ENCODE measurements around the gene TIPIN. TPM values are rescaled to one million over a fixed set of nuclear protein-coding genes. Genes with fewer than 3 reads are reported as not detected.
A peak's percentile ranks its signal among the peaks of the same experiment; 100 is the strongest.

The TIPIN gene, protein sequence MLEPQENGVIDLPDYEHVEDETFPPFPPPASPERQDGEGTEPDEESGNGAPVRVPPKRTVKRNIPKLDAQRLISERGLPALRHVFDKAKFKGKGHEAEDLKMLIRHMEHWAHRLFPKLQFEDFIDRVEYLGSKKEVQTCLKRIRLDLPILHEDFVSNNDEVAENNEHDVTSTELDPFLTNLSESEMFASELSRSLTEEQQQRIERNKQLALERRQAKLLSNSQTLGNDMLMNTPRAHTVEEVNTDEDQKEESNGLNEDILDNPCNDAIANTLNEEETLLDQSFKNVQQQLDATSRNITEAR
- 4.6 TPM for total RNA-seq (2013)
- polyA plus RNA-seq (1 to 10 TPM; 1.4 to 4.0 (median 3.7) TPM), polyA minus RNA-seq (1.1 and 1.4 TPM in 2 replicates), total RNA-seq (1.4 to 4.3 (median 3.4) reads per million in 11 experiments)

- Mint-ChIP-seq H3K27me3 (ENCODE audit: low read depth in 3 of 3) (peaks cover 0 to 3% (median 1%) of the 10 kb centered on the region in 3 donors), H3K36me3 (peaks cover 8 to 10% of the 10 kb centered on the region in 2 donors), H3K4me3 (peak within 1 kb of the TSS; percentile 98 to 100), H3K9me3 (peaks cover 0 to 2% (median 0%) of the 10 kb centered on the region in 7 donors), H3K4me1 (peaks cover 22% of the 10 kb centered on the region), H3K27ac (peak within 1 kb of the TSS; percentile 91 to 96 (median 95))
- Histone ChIP-seq H3K9ac (ENCODE audit: insufficient read depth, low read length, poor library complexity, severe bottlenecking) (peak within 1 kb of the TSS; percentile 74), H3K4me1 (ENCODE audit: control insufficient read depth in 1 of 2, insufficient read depth in 2 of 2, low read length in 2 of 2) (peaks cover 12 to 17% of the 10 kb centered on the region in 2 donors), H3K79me2 (ENCODE audit: insufficient read depth, low read length) (peaks cover 30% of the 10 kb centered on the region), H3K4me3 (replicated peaks in 1 of 3; ENCODE audit: low read depth in 2 of 3, low read length in 3 of 3) (peak within 1 kb of the TSS; percentile 62 to 89 (median 70)), H3K27me3 (ENCODE audit: control insufficient read depth in 2 of 2, insufficient read depth in 2 of 2, low read length in 2 of 2) (no peaks in the 10 kb centered on the region), H4K20me1 (ENCODE audit: insufficient read depth, low read length) (no peaks in the 10 kb centered on the region), H3K27ac (ENCODE audit: low read depth in 1 of 2, low read length in 2 of 2) (peak within 1 kb of the TSS; percentile 64 to 79), H3K4me2 (replicated peaks; ENCODE audit: extremely low read depth, low read length, poor library complexity, severe bottlenecking) (peak within 1 kb of the TSS; percentile 96), H3K36me3 (replicated peaks in 1 of 2; ENCODE audit: control insufficient read depth in 1 of 2, insufficient read depth in 2 of 2, low read length in 2 of 2) (no peaks in the 10 kb centered on the region), H3K9me3 (replicated peaks in 1 of 2; ENCODE audit: control insufficient read depth in 1 of 2, insufficient read depth in 1 of 2, low read length in 2 of 2) (no peaks in the 10 kb centered on the region), H2AFZ (ENCODE audit: insufficient read depth, low read depth, low read length, poor library complexity, severe bottlenecking) (peak within 1 kb of the TSS; percentile 97)
- under 1% methylated on average over 32 of the region's 51 CpGs for WGBS (ENCODE audit: insufficient coverage)
- intact Hi-C loops (cut with micrococcal nuclease): loop anchor here (2.0 to 10.0 kb wide), 2 partner anchors 138 to 142 kb away; partner anchors contain the start of gene SNAPC5 (in 1 of the 2)
- TF ChIP-seq CTCF (IDR thresholded peaks at IDR 0.05): no peak
- DNase-seq: peak; percentile 93 to 94 (median 93)
Observed at GRCh38 chr15:66356359-66357236, at the start of gene TIPIN. TSS of gene TIPIN (minus strand) at chr15:66356685. CDS start at chr15:66352947, 3,738 bp downstream.

DNA sequence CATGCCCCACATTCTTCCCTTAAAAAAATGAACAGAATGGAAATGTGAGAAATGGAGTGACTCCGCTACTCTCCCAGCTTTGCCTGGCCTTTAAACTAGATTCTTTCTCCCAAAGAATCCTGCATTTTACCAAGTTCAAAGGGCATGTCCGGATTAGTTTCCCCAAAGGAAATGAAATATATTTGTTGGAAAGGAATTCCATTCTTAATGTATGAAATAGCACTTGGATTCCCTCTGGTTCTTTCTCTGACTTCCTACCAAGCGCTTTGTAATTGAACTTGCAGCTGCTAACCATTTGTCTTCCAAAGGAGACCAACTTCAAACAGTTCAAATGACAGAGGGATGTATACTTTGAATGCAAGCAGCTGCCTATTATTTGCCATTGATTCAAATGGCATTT is 49.1 kb upstream of the TIPIN start:
- H3K4me3 Mint-ChIP-seq: no peak overlapping the region
- intact Hi-C loops (cut with micrococcal nuclease): no loop called here

More for the DNA sequence above, 49.1 kb upstream of the TIPIN start:
- H3K27ac ChIP-seq (ENCODE audit: low read depth in 1 of 2, low read length in 2 of 2): no peak overlapping the region
- H4K20me1 ChIP-seq (ENCODE audit: insufficient read depth, low read length): peaks cover 100% of the 10 kb centered on the region
- no peak overlapping the region for H3K27ac Mint-ChIP-seq
- H3K9me3 Mint-ChIP-seq: peaks cover 0 to 2% (median 0%) of the 10 kb centered on the region in 7 donors
- peaks cover 80% of the 10 kb centered on the region for H3K4me1 Mint-ChIP-seq
- no CpG with 5 or more reads among the region's 3 CpGs for WGBS (ENCODE audit: insufficient coverage)
- no peak overlapping the region for H3K9ac ChIP-seq (ENCODE audit: insufficient read depth, low read length, poor library complexity, severe bottlenecking)
- peaks cover 51 to 75% of the 10 kb centered on the region in 2 donors for H3K4me1 ChIP-seq (ENCODE audit: control insufficient read depth in 1 of 2, insufficient read depth in 2 of 2, low read length in 2 of 2)
- no peak for TF ChIP-seq CTCF (IDR thresholded peaks at IDR 0.05)
- H3K79me2 ChIP-seq (ENCODE audit: insufficient read depth, low read length): peaks cover 100% of the 10 kb centered on the region
- peaks cover 0 to 3% of the 10 kb centered on the region in 2 donors for H3K36me3 ChIP-seq (replicated peaks in 1 of 2; ENCODE audit: control insufficient read depth in 1 of 2, insufficient read depth in 2 of 2, low read length in 2 of 2)
- no peaks in the 10 kb centered on the region for H3K9me3 ChIP-seq (replicated peaks in 1 of 2; ENCODE audit: control insufficient read depth in 1 of 2, insufficient read depth in 1 of 2, low read length in 2 of 2)
- no peaks in the 10 kb centered on the region for H3K27me3 ChIP-seq (ENCODE audit: control insufficient read depth in 2 of 2, insufficient read depth in 2 of 2, low read length in 2 of 2)
- no peak overlapping the region for H3K4me2 ChIP-seq (replicated peaks; ENCODE audit: extremely low read depth, low read length, poor library complexity, severe bottlenecking)
- H3K36me3 Mint-ChIP-seq: peaks cover 10 to 25% of the 10 kb centered on the region in 2 donors
- H2AFZ ChIP-seq (ENCODE audit: insufficient read depth, low read depth, low read length, poor library complexity, severe bottlenecking): no peak overlapping the region
- no peak overlapping the region for H3K4me3 ChIP-seq (replicated peaks in 1 of 3; ENCODE audit: low read depth in 2 of 3, low read length in 3 of 3)
- no peak for DNase-seq
- H3K27me3 Mint-ChIP-seq (ENCODE audit: low read depth in 3 of 3): peaks cover 0 to 1% (median 0%) of the 10 kb centered on the region in 3 donors

Data from CD14-positive monocyte (primary cell).